HG02938 (cell line): Measurements from ENCODE around the gene NGDN.
"Not testable (repeated sequence)": the region's sequence is repeated elsewhere in the genome, so short reads cannot be mapped to it uniquely, and the experiment has no call there.

Source experiments
- ATAC-seq: cut with Tn5 transposase; IDR thresholded peaks from one replicate; pipeline ENCODE4 v1.9.1; 2021; ENCODE audit warnings: mild to moderate bottlenecking, moderate library complexity; ENCODE audit not compliant: unreplicated experiment

The NGDN gene

DNA sequence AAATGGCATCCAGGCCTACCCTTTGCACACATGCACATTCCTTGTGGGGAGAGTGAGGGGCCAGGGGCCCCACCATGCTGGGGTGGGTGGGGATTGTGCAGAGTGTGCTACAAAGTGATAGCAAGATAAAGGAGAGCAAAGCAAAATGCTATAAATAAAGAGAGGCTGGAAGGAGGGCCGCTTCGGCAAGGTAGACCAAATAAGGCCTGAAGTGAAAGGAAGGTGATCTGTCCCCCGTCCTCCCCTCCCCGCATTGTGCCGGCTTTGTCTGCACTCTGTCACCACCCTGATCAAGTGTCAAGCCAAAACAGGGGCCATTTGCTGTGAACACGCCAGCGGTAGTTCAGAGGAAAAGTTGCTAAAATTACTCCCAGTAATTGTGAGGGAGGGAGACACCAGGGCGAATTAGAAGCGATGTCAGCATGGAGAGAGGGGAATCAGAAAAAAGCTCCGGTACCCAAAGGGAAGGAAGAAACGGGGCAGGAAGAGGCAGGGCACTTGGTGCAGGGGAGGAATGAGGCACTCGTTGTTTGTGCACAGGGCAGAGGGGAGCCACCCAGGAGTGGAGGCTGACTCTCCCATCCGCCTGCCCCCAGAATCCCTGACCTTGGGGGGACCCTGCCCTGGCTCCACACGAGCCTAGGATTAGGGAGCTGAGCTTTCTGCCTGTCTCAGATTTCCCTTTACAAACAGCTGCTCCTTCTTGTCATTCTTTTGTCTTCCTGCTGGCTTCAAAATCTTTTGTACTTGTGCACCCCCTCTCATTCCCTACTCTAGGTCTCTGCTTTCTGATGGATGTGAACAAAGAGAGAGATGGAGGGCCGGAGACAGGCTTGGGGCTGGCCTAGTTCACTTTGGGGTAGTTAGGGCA, 31.2 kb upstream of the NGDN start:
- ATAC-seq, result no peak

DNA sequence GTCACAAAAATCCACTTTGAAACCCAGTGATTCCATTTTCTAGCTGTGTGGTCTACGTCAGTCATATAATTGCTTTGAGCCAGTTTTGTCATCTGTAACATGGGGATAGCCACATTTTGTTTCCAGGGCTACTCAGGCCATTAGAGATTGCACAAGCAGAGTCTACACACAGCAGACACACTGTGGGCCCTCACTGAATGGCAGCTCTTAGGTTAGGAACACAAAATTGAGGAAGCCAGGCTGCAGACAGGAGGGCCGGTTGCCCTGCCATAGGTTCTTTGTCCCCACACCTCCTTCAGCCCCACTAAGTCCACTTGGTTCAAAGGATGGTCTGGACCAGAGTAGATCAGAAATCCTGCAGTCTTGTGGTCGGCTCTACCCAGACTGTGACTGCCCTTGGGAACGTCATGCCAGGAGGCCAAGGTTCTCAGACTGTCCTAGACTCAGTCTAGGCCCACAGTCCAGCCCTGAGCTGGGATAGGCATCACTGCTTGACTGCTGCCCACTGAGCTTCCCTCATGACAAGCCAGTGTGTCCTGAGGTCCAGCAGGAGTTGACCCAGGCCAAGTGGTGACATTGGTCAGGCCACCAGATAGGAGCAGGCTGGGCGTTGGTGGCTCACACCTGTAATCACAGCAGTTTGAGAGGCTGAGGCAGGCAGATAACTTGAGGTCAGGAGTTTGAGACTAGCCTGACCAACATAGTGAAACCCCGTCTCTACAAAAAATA, 30.2 kb upstream of the NGDN start:
- no peak for ATAC-seq

DNA sequence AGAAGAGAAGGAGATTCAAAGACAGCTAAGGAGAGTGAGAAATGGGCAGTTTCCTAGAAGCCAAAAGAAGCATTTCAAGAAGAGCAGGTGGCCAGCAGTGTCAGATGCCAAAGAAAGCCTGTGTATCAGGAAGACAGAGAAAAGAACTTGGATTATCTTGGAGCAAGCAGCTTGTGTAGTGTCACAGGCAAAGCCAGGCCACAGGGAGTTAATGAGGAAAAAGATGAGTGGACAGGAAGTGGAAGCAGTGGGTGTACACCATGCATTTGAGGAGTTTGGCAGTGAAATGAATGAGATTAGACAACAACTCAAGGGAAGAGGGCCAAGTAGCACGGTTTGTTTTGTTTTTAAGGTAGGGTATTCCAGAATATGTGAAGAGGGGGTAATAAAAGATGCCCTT, 28.4 kb upstream of the NGDN start:
- no peak for ATAC-seq

- no peak for ATAC-seq
Observed at GRCh38 chr14:23442721-23443356, 26.7 kb upstream of the NGDN start.

- ATAC-seq, result no peak
Observed at GRCh38 chr14:23443411-23443812, 26.1 kb upstream of the NGDN start.

DNA sequence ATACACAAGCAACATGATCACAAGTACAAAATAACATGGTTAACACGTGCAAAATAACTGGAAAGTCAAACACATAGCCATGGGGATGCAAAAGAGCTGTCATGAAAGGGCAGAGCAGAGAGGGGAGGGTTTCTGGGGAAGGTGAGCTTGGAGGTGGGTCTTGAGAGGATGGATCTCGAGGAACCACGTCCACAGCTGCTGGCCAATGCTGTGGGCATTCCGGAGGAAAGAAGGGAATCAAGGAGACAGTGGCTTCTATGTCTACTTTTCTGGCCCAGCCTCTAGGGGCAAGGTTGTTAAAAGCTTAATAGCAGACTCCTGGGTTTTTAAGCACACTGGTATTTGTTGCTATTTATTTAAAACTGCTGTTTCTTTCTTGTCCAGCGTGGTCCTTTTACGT, 25.6 kb upstream of the NGDN start:
- no peak for ATAC-seq

GRCh38 chr14:23444314-23444713, 25.2 kb upstream of the NGDN start:
- no peak for ATAC-seq

DNA sequence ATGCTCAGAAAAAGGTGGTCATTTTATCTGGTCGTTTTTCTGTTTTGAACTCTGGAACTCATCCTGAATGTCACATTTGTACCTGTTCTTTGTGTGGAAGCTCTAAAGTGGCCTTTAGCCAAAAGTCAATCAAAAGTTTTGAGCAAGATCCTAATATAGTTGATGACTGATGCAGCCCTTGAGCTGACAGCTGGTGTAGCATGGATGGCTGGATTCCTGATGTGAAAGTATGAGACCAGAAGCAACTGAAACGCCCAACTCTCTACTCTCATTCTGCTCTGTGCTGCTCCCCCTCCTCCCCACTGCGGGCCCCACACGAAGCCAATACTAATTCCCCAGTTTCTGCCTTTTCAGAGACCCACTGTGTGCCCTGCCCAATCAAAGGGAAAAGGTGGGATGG, 23.7 kb upstream of the NGDN start:
- ATAC-seq, result no peak

- ATAC-seq, result no peak
Observed at GRCh38 chr14:23446291-23446851, 23.1 kb upstream of the NGDN start.

DNA sequence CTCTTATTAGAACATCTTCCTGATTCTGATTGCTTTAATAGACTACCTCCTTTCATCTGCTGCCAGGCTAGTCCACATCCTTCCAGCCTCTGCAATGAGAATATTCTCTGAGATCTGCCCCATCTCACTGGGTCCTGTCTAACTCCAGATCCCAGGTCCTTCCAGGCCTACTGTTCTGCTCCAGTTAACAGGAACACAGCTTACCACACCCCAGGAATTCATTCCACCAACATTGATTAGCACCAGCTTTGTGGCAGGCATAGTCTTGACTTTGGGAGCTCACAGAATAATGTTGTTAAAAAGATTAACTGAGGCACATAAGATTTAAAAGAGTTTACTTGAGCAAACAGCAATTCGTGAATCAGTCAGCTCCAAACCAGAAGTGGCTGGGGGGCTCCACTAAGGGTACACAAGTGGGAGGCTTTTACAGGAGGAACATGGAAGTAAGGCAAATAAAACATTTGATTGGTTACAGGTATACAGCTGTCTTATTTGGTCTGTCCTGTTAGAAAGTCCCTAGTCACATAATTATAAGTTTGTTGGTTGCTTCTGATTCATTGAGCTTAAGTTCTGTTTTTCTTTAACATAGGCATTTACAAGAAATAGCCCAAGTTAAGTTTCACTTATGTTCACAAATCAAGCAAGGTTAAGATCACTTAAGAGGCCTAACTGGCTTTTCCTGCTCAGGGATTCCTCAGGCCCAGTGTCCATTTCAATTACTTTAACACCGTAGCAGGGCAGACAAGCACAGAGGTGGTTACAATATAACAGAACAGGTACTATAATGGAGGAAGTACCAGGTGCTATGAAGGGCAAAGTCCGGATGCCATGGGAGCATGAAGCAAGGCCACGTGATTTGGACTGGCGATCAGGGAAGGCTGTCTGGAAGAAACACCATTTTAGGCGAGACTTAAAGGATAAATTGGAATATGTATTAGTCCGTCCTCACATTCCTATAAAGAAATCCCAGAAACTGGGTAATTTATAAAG, 21.8 kb upstream of the NGDN start:
- ATAC-seq, result no peak

DNA sequence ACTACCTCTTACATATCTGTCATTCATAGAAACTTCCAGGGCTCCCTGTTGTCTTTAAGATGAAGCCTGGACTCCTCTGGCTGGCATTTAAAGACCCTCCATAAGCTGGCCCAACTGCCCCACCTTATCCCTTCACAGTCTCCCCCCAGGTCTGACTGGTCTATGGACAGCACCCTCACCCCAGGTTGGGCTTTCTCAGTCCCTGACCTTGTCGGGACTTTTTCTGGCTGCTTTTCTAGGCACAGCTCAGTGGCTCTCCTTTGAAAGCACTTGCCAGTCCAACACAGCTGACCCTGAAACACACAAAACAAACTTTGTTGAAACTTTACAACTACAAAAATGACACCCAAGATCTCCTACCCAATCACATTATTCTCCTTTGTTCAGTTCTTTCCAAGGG, 20.2 kb upstream of the NGDN start:
- no peak for ATAC-seq

GRCh38 chr14:23450379-23450778, 19.1 kb upstream of the NGDN start:
- ATAC-seq, result no peak

GRCh38 chr14:23452237-23452636, 17.3 kb upstream of the NGDN start:
- ATAC-seq, result no peak

DNA sequence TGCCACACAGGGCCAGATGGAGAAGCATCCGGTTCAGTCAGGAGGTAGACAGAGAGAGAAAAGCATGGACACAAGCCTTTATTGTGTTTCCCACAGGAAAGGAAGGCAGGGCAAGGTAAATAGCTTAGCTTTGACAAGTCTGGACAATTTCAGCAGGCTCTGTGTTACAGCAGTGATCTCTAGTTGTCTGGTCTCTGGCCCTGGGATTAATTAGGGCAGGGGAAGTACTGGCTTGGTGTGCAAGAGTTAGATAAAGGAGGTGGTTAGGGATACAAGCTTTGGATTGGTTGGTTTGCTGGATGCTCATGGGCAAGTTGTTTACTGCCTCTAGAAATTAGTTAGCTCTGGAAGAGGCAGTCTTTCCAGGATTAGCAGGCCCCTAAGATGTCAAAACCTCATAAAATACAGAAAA, 15.1 kb upstream of the NGDN start:
- no peak for ATAC-seq

GRCh38 chr14:23456883-23457586, 12.5 kb upstream of the NGDN start:
- ATAC-seq, result not testable (repeated sequence)

DNA sequence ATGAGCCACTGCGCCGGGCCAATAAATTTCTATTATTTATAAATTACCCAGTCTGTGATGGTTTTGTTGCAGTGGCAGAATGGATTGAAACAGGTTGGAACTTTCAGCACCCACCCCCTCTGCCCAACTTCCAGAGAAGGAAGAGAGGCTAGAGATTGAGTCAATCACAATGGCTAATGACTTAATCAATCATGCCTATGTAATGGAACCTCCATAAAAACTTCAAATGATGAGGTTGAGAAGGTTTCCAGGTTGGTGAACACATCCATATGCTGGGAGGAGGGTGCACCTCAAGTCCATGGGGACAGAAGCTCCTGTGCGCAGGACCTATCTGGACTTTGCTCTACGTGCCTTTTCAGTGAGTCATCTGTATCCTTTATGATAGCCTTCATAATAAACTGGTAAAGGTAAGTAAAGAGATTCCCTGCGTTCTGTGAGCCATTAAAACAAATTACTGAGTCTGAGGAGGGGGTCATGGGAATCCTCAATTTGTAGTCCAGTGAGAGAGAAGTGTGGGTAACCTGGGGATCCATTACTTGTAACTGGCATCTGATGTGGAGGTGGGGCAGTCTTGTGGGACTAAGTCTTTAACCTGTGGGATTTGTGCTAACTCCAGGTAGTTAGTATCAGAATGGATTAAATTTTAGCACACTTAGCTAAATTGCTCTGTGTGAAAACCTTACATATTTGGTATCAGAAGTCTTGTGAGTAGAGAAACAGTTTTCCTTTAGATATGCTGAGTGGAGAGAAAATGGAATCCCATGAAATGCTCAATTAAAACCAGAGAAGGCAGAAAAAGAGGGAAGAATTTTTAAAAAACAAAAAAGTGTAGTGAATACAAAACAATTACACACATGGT, 11.7 kb upstream of the NGDN start:
- ATAC-seq, result no peak

DNA sequence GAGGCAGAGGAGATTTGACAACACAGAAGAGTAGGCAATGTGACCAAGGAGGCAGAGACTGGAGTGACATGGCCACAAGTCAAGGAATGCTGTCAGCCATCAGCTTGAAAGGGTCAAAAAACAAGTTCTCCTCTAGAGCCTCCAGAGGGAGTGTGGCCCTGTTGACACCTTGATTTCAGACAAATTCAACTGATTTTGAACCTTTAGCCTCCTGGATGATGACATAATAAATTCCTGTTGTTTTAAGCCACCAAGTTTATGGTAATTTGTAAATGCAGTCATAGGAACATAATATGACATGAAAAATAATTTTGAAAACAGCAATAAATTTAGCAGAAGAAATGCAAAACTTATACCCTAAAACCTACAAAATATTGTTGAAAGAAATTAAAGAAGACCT, 8.5 kb upstream of the NGDN start:
- ATAC-seq, result no peak

GRCh38 chr14:23464700-23465099, 4.8 kb upstream of the NGDN start:
- ATAC-seq, result no peak

GRCh38 chr14:23465261-23465660, 4.2 kb upstream of the NGDN start:
- no peak for ATAC-seq
